Small intestine (tissue), 7 donors: ENCODE measurements around the gene SLC22A3. TPM values are rescaled to one million over a fixed set of nuclear protein-coding genes. Genes with fewer than 3 reads are reported as not detected.

Experiments used
- DNase-seq, 2 donors: peaks; one replicate each; pipeline versions ENCODE4 v3.0.0 to v3.0.0-alpha.2; 2013
- FAIRE-seq: peaks from 2 replicates; lab custom pipeline; 2012; peaks lifted over from hg19 to GRCh38; lab: Jason Lieb, UNC
- H3K27ac ChIP-seq, 3 donors: one replicate each; pipeline ENCODE4 v1.5.1; 2013; ENCODE audit warnings: low read length in 2 of 3, mild to moderate bottlenecking in 2 of 3, control low read depth in 1 of 3, inconsistent platforms in 1 of 3, low read depth in 1 of 3, moderate library complexity in 1 of 3
- H3K27me3 ChIP-seq, 3 donors: one replicate each; pipeline ENCODE4 v1.6.1; 2013; ENCODE audit warnings: low read length in 3 of 3, inconsistent platforms in 1 of 3; ENCODE audit not compliant: control insufficient read depth in 3 of 3, insufficient read depth in 3 of 3
- H3K36me3 ChIP-seq, 3 donors: one replicate each; pipeline ENCODE4 v1.6.1; 2013; ENCODE audit warnings: low read length in 3 of 3, inconsistent platforms in 1 of 3, low read depth in 1 of 3, mild to moderate bottlenecking in 1 of 3, moderate library complexity in 1 of 3; ENCODE audit not compliant: control insufficient read depth in 3 of 3, insufficient read depth in 2 of 3
- H3K4me1 ChIP-seq, 3 donors: one replicate each; pipeline ENCODE4 v1.6.1; 2013; ENCODE audit warnings: low read length in 2 of 3, inconsistent platforms in 1 of 3, low read depth in 1 of 3, mild to moderate bottlenecking in 1 of 3, moderate library complexity in 1 of 3; ENCODE audit not compliant: control insufficient read depth in 3 of 3, insufficient read depth in 2 of 3
- H3K4me3 ChIP-seq, 3 donors: one replicate each; pipeline ENCODE4 v1.5.1; 2013; ENCODE audit warnings: low read length in 3 of 3, control low read depth in 1 of 3, inconsistent platforms in 1 of 3, low read depth in 1 of 3, mild to moderate bottlenecking in 1 of 3, moderate library complexity in 1 of 3
- H3K9me3 ChIP-seq, 2 donors: one replicate each; pipeline ENCODE4 v1.6.1; 2013; ENCODE audit warnings: low read depth in 1 of 2, low read length in 1 of 2; ENCODE audit not compliant: control insufficient read depth in 2 of 2, insufficient read depth in 1 of 2
- WGBS, 3 donors: extraction: QIAGEN DNeasy Blood & Tissue Kit; methylation state at CpG; one replicate each; pipeline ENCODE4 v1.1.7; 2013; 5-methylcytosine and 5-hydroxymethylcytosine counted together
- polyA plus RNA-seq, 4 donors: library from polyadenylated mRNA; stranded (reverse) in 3 of 4; unstranded in 1 of 4; fragments of 200-250 nt in 3 of 4; fragments of 120-200 nt in 1 of 4; gene quantifications; one replicate each; pipeline versions ENCODE4 v1.2.1 to v1.2.3, GENCODE V29; 2013
- donor health status: healthy with polysubstance abuse.
- donor health status: control.
- donor health status: control.
- donor health status: Bipolar disorder and iron deficiency.
- donor health status: healthy.

Gene SLC22A3
- polyA plus RNA-seq, 4 donors, result 0.67 to 5.6 (median 2.8) TPM

DNA sequence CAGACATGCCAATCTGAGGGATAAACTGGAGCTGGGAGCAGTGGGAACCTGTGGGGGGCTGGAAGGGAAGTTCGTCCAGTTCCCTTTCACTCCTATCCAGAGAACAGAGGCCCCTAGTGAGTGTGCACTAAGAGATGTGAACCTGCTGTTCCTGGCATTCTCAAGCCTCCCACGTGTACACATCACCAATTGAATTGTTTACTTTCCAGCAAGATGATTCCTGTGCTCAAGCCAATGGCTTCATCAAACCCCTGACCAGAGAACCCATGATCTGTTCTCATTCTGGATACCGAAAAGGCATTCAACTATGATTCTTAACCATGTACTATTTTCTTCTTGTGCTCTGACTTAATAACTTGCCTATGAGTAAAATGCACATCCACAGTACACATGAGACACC, 10.2 kb upstream of the SLC22A3 start:
- DNase-seq, result no peak
- Histone ChIP-seq H3K4me1 (no peaks in the 10 kb centered on the region), H3K27me3 (no peaks in the 10 kb centered on the region), H3K36me3 (no peaks in the 10 kb centered on the region), H3K9me3 (no peaks in the 10 kb centered on the region), H3K4me3 (no peak overlapping the region), H3K27ac (no peak overlapping the region)
- no peak for FAIRE-seq
- 72 to 76% (median 73%) methylated on average over 3 of the region's 3 CpGs for WGBS, 3 donors

- no peaks in the 10 kb centered on the region for H3K36me3 ChIP-seq
- peaks cover under 1 to 7% (median 4%) of the 10 kb centered on the region in 3 donors for H3K27me3 ChIP-seq
- no peak overlapping the region for H3K4me3 ChIP-seq
- no peak for FAIRE-seq
- 83 to 89% (median 86%) methylated on average over 2 of the region's 2 CpGs for WGBS, 3 donors
- no peak for DNase-seq
- no peaks in the 10 kb centered on the region for H3K9me3 ChIP-seq
- no peaks in the 10 kb centered on the region for H3K4me1 ChIP-seq
- H3K27ac ChIP-seq, result no peak overlapping the region
Measured at GRCh38 chr6:160343144-160343543, 5.0 kb upstream of the SLC22A3 start.

DNA sequence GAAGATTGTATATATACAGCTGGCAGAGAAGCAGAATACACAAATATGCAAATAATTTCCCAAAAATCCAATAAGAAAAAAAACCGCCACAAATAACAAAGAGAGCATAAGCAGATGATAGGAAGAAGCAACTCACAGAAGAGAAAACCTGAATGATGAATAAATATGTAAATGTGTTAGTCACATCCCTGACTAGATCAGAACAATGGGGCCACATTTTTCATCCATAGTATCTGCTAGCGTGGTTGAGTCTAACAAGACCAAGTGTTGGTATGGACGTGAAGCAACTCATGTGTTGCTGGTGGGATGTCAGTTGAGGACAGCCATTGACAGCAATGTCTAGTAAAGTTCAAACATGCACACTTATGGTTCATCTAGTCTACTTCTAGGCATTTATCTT, 3.9 kb upstream of the SLC22A3 start:
- DNase-seq (no peak), FAIRE-seq (no peak)
- no peak overlapping the region for H3K4me3 ChIP-seq
- peaks cover 3 to 11% (median 10%) of the 10 kb centered on the region in 3 donors for H3K27me3 ChIP-seq
- H3K4me1 ChIP-seq, result peaks cover 0 to 4% (median 0%) of the 10 kb centered on the region in 3 donors
- H3K27ac ChIP-seq, result no peak overlapping the region
- H3K36me3 ChIP-seq, result no peaks in the 10 kb centered on the region
- WGBS, 3 donors, result 92 to 95% (median 93%) methylated on average over 3 of the region's 3 CpGs
- H3K9me3 ChIP-seq, result no peaks in the 10 kb centered on the region

GRCh38 chr6:160347259-160348222, 637 bp upstream of the SLC22A3 start:
- Histone ChIP-seq H3K4me1 (peaks cover 0 to 6% (median 0%) of the 10 kb centered on the region in 3 donors), H3K4me3 (peak overlapping the region in 1 of 3 donors; percentile 66), H3K9me3 (no peaks in the 10 kb centered on the region), H3K27me3 (peaks cover 3 to 24% (median 10%) of the 10 kb centered on the region in 3 donors), H3K27ac (no peak overlapping the region), H3K36me3 (no peaks in the 10 kb centered on the region)
- peak; percentile 13 to 26 for DNase-seq
- WGBS, 3 donors, result 35 to 46% (median 36%) methylated on average over 50 to 74 of the region's 74 CpGs
- FAIRE-seq, result no peak

DNA sequence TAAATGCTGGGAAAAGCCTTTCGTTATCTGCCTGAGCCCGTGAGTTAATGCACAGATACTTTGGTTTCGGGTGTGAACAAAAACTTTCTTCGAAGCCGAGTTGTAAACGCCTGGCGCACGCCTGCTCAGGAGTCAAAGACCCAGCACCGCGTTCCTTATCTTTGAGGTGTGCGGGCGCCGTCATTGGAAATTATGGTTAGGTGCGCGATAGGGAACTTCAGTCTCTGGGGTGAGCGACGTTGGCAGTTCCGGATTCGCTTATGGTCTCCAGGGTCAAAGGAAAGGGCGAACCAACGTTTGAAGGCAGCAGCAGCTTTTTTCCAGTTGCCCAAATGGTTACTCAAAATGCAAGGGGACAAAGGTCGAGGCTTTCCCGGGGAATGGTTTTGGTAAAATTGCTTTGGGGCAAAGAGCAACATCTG, 853 bp downstream of the SLC22A3 start:
- Histone ChIP-seq H3K4me3 (peak overlapping the region; percentile 29 to 66 (median 39)), H3K9me3 (no peaks in the 10 kb centered on the region), H3K27me3 (peaks cover 3 to 24% (median 10%) of the 10 kb centered on the region in 3 donors), H3K27ac (peak overlapping the region; percentile 38 to 85 (median 65)), H3K4me1 (peaks cover 0 to 6% (median 0%) of the 10 kb centered on the region in 3 donors), H3K36me3 (no peaks in the 10 kb centered on the region)
- 1 to 5% (median 2%) methylated on average over 23 of the region's 23 CpGs for WGBS, 3 donors
- peak in 1 of 2 donors; percentile 63 for DNase-seq
- no peak for FAIRE-seq

- Histone ChIP-seq H3K27me3 (peaks cover 3 to 24% (median 10%) of the 10 kb centered on the region in 3 donors), H3K36me3 (no peaks in the 10 kb centered on the region), H3K4me3 (peak overlapping the region in 1 of 3 donors; percentile 66), H3K27ac (no peak overlapping the region), H3K9me3 (no peaks in the 10 kb centered on the region), H3K4me1 (peaks cover 0 to 6% (median 0%) of the 10 kb centered on the region in 3 donors)
- peak; percentile 15 to 38 for DNase-seq
- WGBS, 3 donors, result 52 to 72% (median 58%) methylated on average over 11 of the region's 11 CpGs
- no peak for FAIRE-seq
Measured at GRCh38 chr6:160349814-160350350, 1.7 kb downstream of the SLC22A3 start.

DNA sequence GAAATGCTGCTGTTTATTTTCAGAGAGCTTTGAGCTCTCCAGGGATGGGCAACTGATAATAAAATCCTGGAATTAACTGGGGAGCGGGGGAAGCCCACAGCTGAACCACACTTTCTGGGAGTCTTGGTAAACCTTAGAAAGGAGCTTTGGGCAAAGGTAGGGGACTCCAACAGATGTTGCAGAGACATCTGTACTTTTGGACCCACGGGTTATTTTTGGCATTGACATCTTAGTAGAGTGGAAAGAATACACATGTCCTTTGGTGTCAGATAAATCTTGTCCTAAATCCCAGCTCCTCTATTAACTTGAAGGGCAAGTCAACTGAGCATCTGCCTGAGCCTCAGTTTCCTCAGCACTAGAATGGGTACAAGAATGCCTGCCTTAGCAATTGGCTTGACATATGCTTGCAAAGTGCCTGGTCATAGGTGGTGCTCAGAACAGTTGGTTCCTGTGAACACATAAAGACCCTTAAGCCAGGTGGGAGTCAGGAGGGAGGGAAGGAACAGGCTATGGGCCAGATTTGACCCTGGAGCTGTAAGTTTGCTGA, 5.8 kb downstream of the SLC22A3 start:
- FAIRE-seq, result no peak
- DNase-seq, result no peak
- H3K9me3 ChIP-seq, result no peaks in the 10 kb centered on the region
- no peak overlapping the region for H3K4me3 ChIP-seq
- WGBS, 3 donors, result 80 to 89% (median 82%) methylated on average over 2 of the region's 2 CpGs
- no peak overlapping the region for H3K27ac ChIP-seq
- H3K27me3 ChIP-seq, result peaks cover 0 to 15% (median 4%) of the 10 kb centered on the region in 3 donors
- H3K4me1 ChIP-seq, result peaks cover 0 to 4% (median 0%) of the 10 kb centered on the region in 3 donors
- H3K36me3 ChIP-seq, result no peaks in the 10 kb centered on the region

- H3K9me3 ChIP-seq, result no peaks in the 10 kb centered on the region
- 81 to 83% (median 82%) methylated on average over 7 of the region's 7 CpGs for WGBS, 3 donors
- peak in 1 of 2 donors; percentile 31 for DNase-seq
- H3K4me3 ChIP-seq, result no peak overlapping the region
- no peaks in the 10 kb centered on the region for H3K36me3 ChIP-seq
- H3K4me1 ChIP-seq, result no peaks in the 10 kb centered on the region
- peaks cover 0 to 7% (median 2%) of the 10 kb centered on the region in 3 donors for H3K27me3 ChIP-seq
- H3K27ac ChIP-seq, result no peak overlapping the region
- FAIRE-seq, result no peak
Measured at GRCh38 chr6:160355001-160355400, 6.8 kb downstream of the SLC22A3 start.
